ENCODE measurements around the gene HOXC9.

Gene HOXC9

GRCh38 chr12:54002278-54002914 is 2.4 kb downstream of the HOXC9 start:
- no peak for DNase-seq (ENCODE audit: low spot score)

- DNase-seq (ENCODE audit: low spot score) = no peak
Measured at GRCh38 chr12:54002915-54003389, 3.0 kb downstream of the HOXC9 start.

GRCh38 chr12:54003625-54004024 is 3.7 kb downstream of the HOXC9 start:
- no peak for DNase-seq (ENCODE audit: low spot score)

GRCh38 chr12:54004063-54004840 is 4.3 kb downstream of the HOXC9 start:
- DNase-seq (ENCODE audit: low spot score) = no peak

GRCh38 chr12:54004841-54005530 is 5.0 kb downstream of the HOXC9 start:
- DNase-seq (ENCODE audit: low spot score) = no peak

- no peak for DNase-seq (ENCODE audit: low spot score)
Measured at GRCh38 chr12:54005531-54005852, 5.5 kb downstream of the HOXC9 start.

- peak; percentile 67 for DNase-seq (ENCODE audit: low spot score)
Measured at GRCh38 chr12:54005853-54006558, 6.0 kb downstream of the HOXC9 start.

- DNase-seq (ENCODE audit: low spot score) = no peak
Measured at GRCh38 chr12:54006559-54007220, 6.7 kb downstream of the HOXC9 start.

- DNase-seq (ENCODE audit: low spot score) = no peak
Measured at GRCh38 chr12:54007538-54008259, 7.7 kb downstream of the HOXC9 start.

- DNase-seq (ENCODE audit: low spot score) = no peak
Measured at GRCh38 chr12:54008260-54008552, 8.2 kb downstream of the HOXC9 start.

GRCh38 chr12:54009171-54010052 is 9.5 kb downstream of the HOXC9 start:
- DNase-seq (ENCODE audit: low spot score) = no peak

GRCh38 chr12:54010053-54010971 is 10.4 kb downstream of the HOXC9 start:
- DNase-seq (ENCODE audit: low spot score) = no peak

- no peak for DNase-seq (ENCODE audit: low spot score)
Measured at GRCh38 chr12:54010972-54011664, 11.2 kb downstream of the HOXC9 start.

GRCh38 chr12:54011665-54012532 is 11.9 kb downstream of the HOXC9 start:
- no peak for DNase-seq (ENCODE audit: low spot score)

- no peak for DNase-seq (ENCODE audit: low spot score)
Measured at GRCh38 chr12:54012631-54013409, 12.9 kb downstream of the HOXC9 start.

- DNase-seq (ENCODE audit: low spot score) = no peak
Measured at GRCh38 chr12:54014377-54015017, 14.5 kb downstream of the HOXC9 start.

Measured in COLO829 (cell line).